GM23338 (cell line): ENCODE results near the gene MTARC2. TPM values are rescaled to one million over a fixed set of nuclear protein-coding genes. Genes with fewer than 3 reads are reported as not detected.

Experiments used
- ATAC-seq: fragments of 200-7000 bp; cut with Tn5 transposase; 3 replicates; pipeline ENCODE4 v1.9.1; 2020
- DNase-seq: peaks from one replicate; pipeline ENCODE4 v3.0.0-alpha.2; 2015; ENCODE audit warnings: low spot score
- H2AFZ ChIP-seq: fragments of 200-600 bp; sonication (generic); 2 replicates; pipeline ENCODE4 v1.8.0; 2016; ENCODE audit warnings: antibody characterized with exemption, mild to moderate bottlenecking, moderate library complexity
- H3F3A ChIP-seq: fragments of 200-600 bp; sonication (generic); replicated peaks from 2 replicates; pipeline ENCODE4 v1.8.0; 2017; ENCODE audit warnings: antibody characterized with exemption, mixed run types, low read depth
- H3K27ac ChIP-seq: fragments of 200-600 bp; sonication (generic); 2 replicates; pipeline ENCODE4 v1.6.1; 2016; ENCODE audit warnings: low read depth
- H3K27me3 ChIP-seq: fragments of 200-600 bp; sonication (generic); 2 replicates; pipeline ENCODE4 v1.8.0; 2016; ENCODE audit warnings: mild to moderate bottlenecking, mixed run types, moderate library complexity; ENCODE audit not compliant: insufficient read depth
- H3K36me3 ChIP-seq: fragments of 200-600 bp; sonication (generic); 2 replicates; pipeline ENCODE4 v1.8.0; 2016; ENCODE audit warnings: mild to moderate bottlenecking; ENCODE audit not compliant: insufficient read depth
- H3K4me1 ChIP-seq: fragments of 200-600 bp; sonication (generic); 2 replicates; pipeline ENCODE4 v1.8.0; 2016; ENCODE audit warnings: mild to moderate bottlenecking, moderate library complexity; ENCODE audit not compliant: insufficient read depth
- H3K4me2 ChIP-seq: fragments of 200-600 bp; sonication (generic); 2 replicates; pipeline ENCODE4 v1.7.1; 2017; ENCODE audit warnings: mixed run types
- H3K4me3 ChIP-seq: fragments of 200-600 bp; sonication (generic); 2 replicates; pipeline ENCODE4 v1.6.1; 2016; ENCODE audit warnings: mixed run types
- H3K79me2 ChIP-seq: fragments of 200-600 bp; sonication (generic); replicated peaks from 2 replicates; pipeline ENCODE4 v1.8.0; 2017; ENCODE audit warnings: mild to moderate bottlenecking; ENCODE audit not compliant: insufficient read depth
- H3K9me2 ChIP-seq: fragments of 200-600 bp; sonication (generic); 2 replicates; pipeline ENCODE4 v1.8.0; 2017; ENCODE audit not compliant: insufficient read depth
- H4K20me1 ChIP-seq: fragments of 200-600 bp; sonication (generic); replicated peaks from 2 replicates; pipeline ENCODE4 v1.8.0; 2017; ENCODE audit warnings: mild to moderate bottlenecking; ENCODE audit not compliant: insufficient read depth
- H3K27ac Mint-ChIP-seq: 2 replicates; pipeline ENCODE4 v1.8.0; 2020; ENCODE audit warnings: inconsistent platforms, mild to moderate bottlenecking, moderate library complexity, mixed read lengths
- H3K27me3 Mint-ChIP-seq: 3 replicates; pipeline ENCODE4 v1.8.0; 2022; ENCODE audit warnings: low read depth, mild to moderate bottlenecking, moderate library complexity, mixed read lengths, inconsistent platforms; ENCODE audit not compliant: insufficient read depth, poor library complexity
- H3K36me3 Mint-ChIP-seq: 3 replicates; pipeline ENCODE4 v1.8.0; 2021; ENCODE audit warnings: low read depth, mild to moderate bottlenecking, inconsistent platforms, moderate library complexity, mixed read lengths
- H3K4me1 Mint-ChIP-seq: 3 replicates; pipeline ENCODE4 v1.8.0; 2020; ENCODE audit warnings: mild to moderate bottlenecking, inconsistent platforms, mixed read lengths
- H3K4me3 Mint-ChIP-seq: 3 replicates; pipeline ENCODE4 v1.8.0; 2021; ENCODE audit warnings: moderate library complexity, mild to moderate bottlenecking, inconsistent platforms, mixed read lengths
- H3K9me3 Mint-ChIP-seq: 3 replicates; pipeline ENCODE4 v1.8.0; 2020; ENCODE audit warnings: moderate library complexity, mild to moderate bottlenecking, inconsistent platforms, mixed read lengths
- CTCF ChIP-seq, 2 experiments: fragments of 200-600 bp in 1 of 2; sonication (generic) in 1 of 2; conservative IDR thresholded peaks; 2 replicates each; pipeline versions ENCODE4 v1.5.1 to v1.6.1; 2016 to 2017; ENCODE audit warnings: antibody characterized with exemption in 2 of 2, low read depth in 2 of 2, mild to moderate bottlenecking in 2 of 2, moderate library complexity in 1 of 2
- EZH2 ChIP-seq: fragments of 200-600 bp; sonication (generic); IDR thresholded peaks from one replicate; pipeline ENCODE4 v1.8.0; 2017; ENCODE audit warnings: antibody characterized with exemption, mild to moderate bottlenecking, low read depth; ENCODE audit not compliant: unreplicated experiment
- EZH2phosphoT487 ChIP-seq: fragments of 200-600 bp; sonication (generic); IDR thresholded peaks from one replicate; pipeline ENCODE4 v1.8.1; 2018; ENCODE audit warnings: antibody characterized with exemption; ENCODE audit not compliant: unreplicated experiment
- JUNB ChIP-seq: IDR thresholded peaks from one replicate; pipeline ENCODE4 v1.6.1; 2016; ENCODE audit warnings: antibody characterized with exemption; ENCODE audit not compliant: unreplicated experiment
- POLR2AphosphoS5 ChIP-seq: IDR thresholded peaks from 2 replicates; pipeline ENCODE4 v1.6.1; 2016; ENCODE audit warnings: antibody characterized with exemption, low read depth
- ZNF114 ChIP-seq: fragments of 250-450 bp; sonication (Bioruptor Pico); IDR thresholded peaks from 2 replicates; pipeline ENCODE4 v1.5.0; 2020; ENCODE audit warnings: mild to moderate bottlenecking, moderate library complexity
- ZNF331 ChIP-seq: fragments of 250-450 bp; sonication (Bioruptor Pico); IDR thresholded peaks from 2 replicates; pipeline ENCODE4 v1.5.0; 2020; ENCODE audit warnings: low read depth, mild to moderate bottlenecking, moderate library complexity
- polyA plus RNA-seq: library from polyadenylated mRNA; unstranded; fragments of >200 nt; fragmentation: Nextera tagmentation; extraction: Ambion mirVana; gene quantifications from 2 replicates; pipeline ENCODE4 v1.2.1, GENCODE V29; 2016
- total RNA-seq: library from RNA; depleted of rRNA; stranded (reverse); fragments of >200 nt; shearing (Covaris generic); gene quantifications from 2 replicates; pipeline ENCODE4 v1.2.3, GENCODE V29; 2014
- TF ChIP-seq, protein P1 (sequence below): IDR thresholded peaks from 2 replicates; pipeline ENCODE4 v1.6.1; 2016; ENCODE audit warnings: antibody characterized with exemption
- TF ChIP-seq, protein P2 (sequence below): fragments of 250-450 bp; sonication (Bioruptor Pico); IDR thresholded peaks from 2 replicates; pipeline ENCODE4 v1.5.0; 2020; ENCODE audit warnings: mild to moderate bottlenecking, moderate library complexity
- TF ChIP-seq, protein P3 (sequence below): IDR thresholded peaks from one replicate; pipeline ENCODE4 v1.6.1; 2018; ENCODE audit warnings: antibody characterized with exemption; ENCODE audit not compliant: unreplicated experiment

Gene MTARC2
- total and polyA plus RNA-seq, 2 experiments from 2014 or later: 4.1 to 8.0 TPM

GRCh38 chr1:220791285-220791684, 43.2 kb downstream of the MTARC2 start (continued):
- TF ChIP-seq CTCF (conservative IDR thresholded peaks at IDR 0.05; ENCODE audit: low read depth in 2 of 2) (no peak), ZNF114 (CRISPR knock-in tag) (no peak), EZH2phosphoT487 (no peak), ZNF331 (CRISPR knock-in tag) (no peak), POLR2AphosphoS5 (no peak), JUNB (no peak)

GRCh38 chr1:220791956-220792355, 43.8 kb downstream of the MTARC2 start:
- H3F3A ChIP-seq: no peaks in the 10 kb centered on the region
- H3K79me2 ChIP-seq: peaks cover 34% of the 10 kb centered on the region
- H3K36me3 ChIP-seq: 0 out of 2 replicates have a peak, but pooled peaks cover 6% of the 10 kb centered on the region
- Mint-ChIP-seq H3K4me3 (no peak overlapping the region), H3K36me3 (peaks cover 17% of the 10 kb centered on the region), H3K4me1 (no peaks in the 10 kb centered on the region), H3K9me3 (no peaks in the 10 kb centered on the region), H3K27me3 (peaks cover 5% of the 10 kb centered on the region), H3K27ac (no peak overlapping the region)
- no peak overlapping the region for H2AFZ ChIP-seq
- H3K9me2 ChIP-seq: no peaks in the 10 kb centered on the region
- H3K4me3 ChIP-seq: no peak overlapping the region
- H3K4me1 ChIP-seq: peaks cover 10% of the 10 kb centered on the region
- ATAC-seq (no peak), DNase-seq (no peak)
- no peak overlapping the region for H3K27ac ChIP-seq
- H3K27me3 ChIP-seq: no peaks in the 10 kb centered on the region
- H4K20me1 ChIP-seq: peaks cover 20% of the 10 kb centered on the region
- H3K4me2 ChIP-seq: no peak overlapping the region
- TF ChIP-seq, protein P1, sequence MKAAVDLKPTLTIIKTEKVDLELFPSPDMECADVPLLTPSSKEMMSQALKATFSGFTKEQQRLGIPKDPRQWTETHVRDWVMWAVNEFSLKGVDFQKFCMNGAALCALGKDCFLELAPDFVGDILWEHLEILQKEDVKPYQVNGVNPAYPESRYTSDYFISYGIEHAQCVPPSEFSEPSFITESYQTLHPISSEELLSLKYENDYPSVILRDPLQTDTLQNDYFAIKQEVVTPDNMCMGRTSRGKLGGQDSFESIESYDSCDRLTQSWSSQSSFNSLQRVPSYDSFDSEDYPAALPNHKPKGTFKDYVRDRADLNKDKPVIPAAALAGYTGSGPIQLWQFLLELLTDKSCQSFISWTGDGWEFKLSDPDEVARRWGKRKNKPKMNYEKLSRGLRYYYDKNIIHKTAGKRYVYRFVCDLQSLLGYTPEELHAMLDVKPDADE: no peak
- TF ChIP-seq EZH2 (no peak), EZH2phosphoT487 (no peak), CTCF (conservative IDR thresholded peaks at IDR 0.05; ENCODE audit: low read depth in 2 of 2) (no peak), ZNF331 (CRISPR knock-in tag) (no peak)
- TF ChIP-seq, protein P2, sequence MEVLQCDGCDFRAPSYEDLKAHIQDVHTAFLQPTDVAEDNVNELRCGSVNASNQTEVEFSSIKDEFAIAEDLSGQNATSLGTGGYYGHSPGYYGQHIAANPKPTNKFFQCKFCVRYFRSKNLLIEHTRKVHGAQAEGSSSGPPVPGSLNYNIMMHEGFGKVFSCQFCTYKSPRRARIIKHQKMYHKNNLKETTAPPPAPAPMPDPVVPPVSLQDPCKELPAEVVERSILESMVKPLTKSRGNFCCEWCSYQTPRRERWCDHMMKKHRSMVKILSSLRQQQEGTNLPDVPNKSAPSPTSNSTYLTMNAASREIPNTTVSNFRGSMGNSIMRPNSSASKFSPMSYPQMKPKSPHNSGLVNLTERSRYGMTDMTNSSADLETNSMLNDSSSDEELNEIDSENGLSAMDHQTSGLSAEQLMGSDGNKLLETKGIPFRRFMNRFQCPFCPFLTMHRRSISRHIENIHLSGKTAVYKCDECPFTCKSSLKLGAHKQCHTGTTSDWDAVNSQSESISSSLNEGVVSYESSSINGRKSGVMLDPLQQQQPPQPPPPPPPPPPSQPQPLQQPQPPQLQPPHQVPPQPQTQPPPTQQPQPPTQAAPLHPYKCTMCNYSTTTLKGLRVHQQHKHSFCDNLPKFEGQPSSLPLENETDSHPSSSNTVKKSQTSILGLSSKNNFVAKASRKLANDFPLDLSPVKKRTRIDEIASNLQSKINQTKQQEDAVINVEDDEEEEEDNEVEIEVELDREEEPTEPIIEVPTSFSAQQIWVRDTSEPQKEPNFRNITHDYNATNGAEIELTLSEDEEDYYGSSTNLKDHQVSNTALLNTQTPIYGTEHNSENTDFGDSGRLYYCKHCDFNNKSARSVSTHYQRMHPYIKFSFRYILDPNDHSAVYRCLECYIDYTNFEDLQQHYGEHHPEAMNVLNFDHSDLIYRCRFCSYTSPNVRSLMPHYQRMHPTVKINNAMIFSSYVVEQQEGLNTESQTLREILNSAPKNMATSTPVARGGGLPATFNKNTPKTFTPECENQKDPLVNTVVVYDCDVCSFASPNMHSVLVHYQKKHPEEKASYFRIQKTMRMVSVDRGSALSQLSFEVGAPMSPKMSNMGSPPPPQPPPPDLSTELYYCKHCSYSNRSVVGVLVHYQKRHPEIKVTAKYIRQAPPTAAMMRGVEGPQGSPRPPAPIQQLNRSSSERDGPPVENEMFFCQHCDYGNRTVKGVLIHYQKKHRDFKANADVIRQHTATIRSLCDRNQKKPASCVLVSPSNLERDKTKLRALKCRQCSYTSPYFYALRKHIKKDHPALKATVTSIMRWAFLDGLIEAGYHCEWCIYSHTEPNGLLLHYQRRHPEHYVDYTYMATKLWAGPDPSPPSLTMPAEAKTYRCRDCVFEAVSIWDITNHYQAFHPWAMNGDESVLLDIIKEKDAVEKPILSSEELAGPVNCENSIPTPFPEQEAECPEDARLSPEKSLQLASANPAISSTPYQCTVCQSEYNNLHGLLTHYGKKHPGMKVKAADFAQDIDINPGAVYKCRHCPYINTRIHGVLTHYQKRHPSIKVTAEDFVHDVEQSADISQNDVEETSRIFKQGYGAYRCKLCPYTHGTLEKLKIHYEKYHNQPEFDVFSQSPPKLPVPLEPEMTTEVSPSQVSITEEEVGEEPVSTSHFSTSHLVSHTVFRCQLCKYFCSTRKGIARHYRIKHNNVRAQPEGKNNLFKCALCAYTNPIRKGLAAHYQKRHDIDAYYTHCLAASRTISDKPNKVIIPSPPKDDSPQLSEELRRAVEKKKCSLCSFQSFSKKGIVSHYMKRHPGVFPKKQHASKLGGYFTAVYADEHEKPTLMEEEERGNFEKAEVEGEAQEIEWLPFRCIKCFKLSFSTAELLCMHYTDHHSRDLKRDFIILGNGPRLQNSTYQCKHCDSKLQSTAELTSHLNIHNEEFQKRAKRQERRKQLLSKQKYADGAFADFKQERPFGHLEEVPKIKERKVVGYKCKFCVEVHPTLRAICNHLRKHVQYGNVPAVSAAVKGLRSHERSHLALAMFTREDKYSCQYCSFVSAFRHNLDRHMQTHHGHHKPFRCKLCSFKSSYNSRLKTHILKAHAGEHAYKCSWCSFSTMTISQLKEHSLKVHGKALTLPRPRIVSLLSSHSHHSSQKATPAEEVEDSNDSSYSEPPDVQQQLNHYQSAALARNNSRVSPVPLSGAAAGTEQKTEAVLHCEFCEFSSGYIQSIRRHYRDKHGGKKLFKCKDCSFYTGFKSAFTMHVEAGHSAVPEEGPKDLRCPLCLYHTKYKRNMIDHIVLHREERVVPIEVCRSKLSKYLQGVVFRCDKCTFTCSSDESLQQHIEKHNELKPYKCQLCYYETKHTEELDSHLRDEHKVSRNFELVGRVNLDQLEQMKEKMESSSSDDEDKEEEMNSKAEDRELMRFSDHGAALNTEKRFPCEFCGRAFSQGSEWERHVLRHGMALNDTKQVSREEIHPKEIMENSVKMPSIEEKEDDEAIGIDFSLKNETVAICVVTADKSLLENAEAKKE (CRISPR knock-in tag): no peak
- TF ChIP-seq, protein P3, sequence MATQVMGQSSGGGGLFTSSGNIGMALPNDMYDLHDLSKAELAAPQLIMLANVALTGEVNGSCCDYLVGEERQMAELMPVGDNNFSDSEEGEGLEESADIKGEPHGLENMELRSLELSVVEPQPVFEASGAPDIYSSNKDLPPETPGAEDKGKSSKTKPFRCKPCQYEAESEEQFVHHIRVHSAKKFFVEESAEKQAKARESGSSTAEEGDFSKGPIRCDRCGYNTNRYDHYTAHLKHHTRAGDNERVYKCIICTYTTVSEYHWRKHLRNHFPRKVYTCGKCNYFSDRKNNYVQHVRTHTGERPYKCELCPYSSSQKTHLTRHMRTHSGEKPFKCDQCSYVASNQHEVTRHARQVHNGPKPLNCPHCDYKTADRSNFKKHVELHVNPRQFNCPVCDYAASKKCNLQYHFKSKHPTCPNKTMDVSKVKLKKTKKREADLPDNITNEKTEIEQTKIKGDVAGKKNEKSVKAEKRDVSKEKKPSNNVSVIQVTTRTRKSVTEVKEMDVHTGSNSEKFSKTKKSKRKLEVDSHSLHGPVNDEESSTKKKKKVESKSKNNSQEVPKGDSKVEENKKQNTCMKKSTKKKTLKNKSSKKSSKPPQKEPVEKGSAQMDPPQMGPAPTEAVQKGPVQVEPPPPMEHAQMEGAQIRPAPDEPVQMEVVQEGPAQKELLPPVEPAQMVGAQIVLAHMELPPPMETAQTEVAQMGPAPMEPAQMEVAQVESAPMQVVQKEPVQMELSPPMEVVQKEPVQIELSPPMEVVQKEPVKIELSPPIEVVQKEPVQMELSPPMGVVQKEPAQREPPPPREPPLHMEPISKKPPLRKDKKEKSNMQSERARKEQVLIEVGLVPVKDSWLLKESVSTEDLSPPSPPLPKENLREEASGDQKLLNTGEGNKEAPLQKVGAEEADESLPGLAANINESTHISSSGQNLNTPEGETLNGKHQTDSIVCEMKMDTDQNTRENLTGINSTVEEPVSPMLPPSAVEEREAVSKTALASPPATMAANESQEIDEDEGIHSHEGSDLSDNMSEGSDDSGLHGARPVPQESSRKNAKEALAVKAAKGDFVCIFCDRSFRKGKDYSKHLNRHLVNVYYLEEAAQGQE: no peak
